Breast epithelium (tissue), 4 donors: Measurements from ENCODE around the gene ADGRG1. TPM values are rescaled to one million over a fixed set of nuclear protein-coding genes. Genes with fewer than 3 reads are reported as not detected.

Experiments used
- DNase-seq, 2 donors: peaks; one replicate each; pipeline ENCODE4 v3.0.0-alpha.2; 2019; ENCODE audit warnings: low spot score in 2 of 2
- H3K27ac ChIP-seq, 2 donors: fragments of 200-600 bp; sonication (generic) in 1 of 2; one replicate each; pipeline ENCODE4 v1.5.1; 2016 to 2019; ENCODE audit warnings: mild to moderate bottlenecking in 1 of 2
- H3K27me3 ChIP-seq, 2 donors: fragments of 200-600 bp; sonication (generic) in 1 of 2; one replicate each; pipeline versions ENCODE4 v1.5.1 to v1.6.0; 2017 to 2019; ENCODE audit warnings: control low read depth in 1 of 2, mild to moderate bottlenecking in 1 of 2
- H3K36me3 ChIP-seq: fragments of 200-600 bp; one replicate; pipeline ENCODE4 v1.5.1; 2019
- H3K4me1 ChIP-seq, 2 donors: fragments of 200-600 bp; sonication (generic); one replicate each; pipeline ENCODE4 v1.5.1; 2016 to 2019; ENCODE audit warnings: control low read depth in 1 of 2
- H3K4me3 ChIP-seq, 3 donors: fragments of 200-600 bp; sonication (generic); 1 replicate in 2 of 3; 2 replicates in 1 of 3; pipeline ENCODE4 v1.5.1; 2016 to 2019; ENCODE audit warnings: mild to moderate bottlenecking in 3 of 3, moderate library complexity in 2 of 3
- H3K9me3 ChIP-seq, 2 donors: fragments of 200-600 bp; sonication (generic) in 1 of 2; one replicate each; pipeline ENCODE4 v1.5.1; 2016 to 2019; ENCODE audit warnings: control low read depth in 1 of 2
- POLR2A ChIP-seq: fragments of 450-650 bp; IDR thresholded peaks from one replicate; pipeline ENCODE4 v1.6.1; 2016; ENCODE audit warnings: antibody characterized with exemption, mild to moderate bottlenecking, moderate library complexity
- POLR2AphosphoS5 ChIP-seq, 3 donors: sonication (generic); formaldehyde crosslinking; IDR thresholded peaks; one replicate each; pipeline ENCODE4 v1.6.1; 2017; ENCODE audit warnings: antibody characterized with exemption in 3 of 3
- intact Hi-C: fragments of 100-400 bp; cut with DNase I; formaldehyde crosslinking; loops from one replicate; pipeline ENCODE4 v1.15.1; 2023; ENCODE audit warnings: low total_unique reads
- total RNA-seq, 3 donors: library from RNA; depleted of rRNA; stranded (reverse); fragments of >200 nt; gene quantifications; one replicate each; pipeline ENCODE4 v1.1.0, GENCODE V29; 2016
- TF ChIP-seq, protein P1 (sequence below), 3 donors: fragments of 450-650 bp; IDR thresholded peaks; one replicate each; pipeline ENCODE4 v1.5.1; 2016 to 2017; ENCODE audit warnings: antibody characterized with exemption in 3 of 3, mild to moderate bottlenecking in 3 of 3, moderate library complexity in 3 of 3

The ADGRG1 gene
- total RNA-seq, 3 donors from 2014 or later: 9.4 to 54.1 (median 34.0) TPM

DNA sequence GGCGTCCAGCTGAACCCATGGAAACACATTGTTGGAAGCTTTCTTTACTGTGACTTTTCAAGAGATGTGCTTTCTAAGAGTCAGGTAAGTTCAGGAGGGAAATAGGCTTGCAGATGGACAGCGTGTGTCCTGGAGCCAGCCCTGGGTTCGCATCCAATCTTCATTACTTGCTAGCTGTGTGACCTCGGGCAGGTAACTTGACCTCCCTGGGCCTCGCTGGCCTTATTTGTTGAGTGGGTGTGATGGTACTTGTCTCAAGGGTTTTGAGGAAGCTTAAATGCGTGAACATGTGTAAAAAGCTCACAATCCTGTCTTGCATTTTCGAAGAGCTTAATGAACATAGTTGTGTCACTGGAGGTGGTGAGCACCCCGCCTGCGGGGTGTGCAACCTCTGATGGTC, 11.8 kb downstream of the ADGRG1 start:
- Histone ChIP-seq H3K36me3 (no peaks in the 10 kb centered on the region), H3K9me3 (no peaks in the 10 kb centered on the region), H3K27me3 (no peaks in the 10 kb centered on the region), H3K4me1 (peaks cover 0 to 32% of the 10 kb centered on the region in 2 donors), H3K27ac (peak overlapping the region; percentile 80 to 83), H3K4me3 (no peak overlapping the region)
- TF ChIP-seq, protein P1, sequence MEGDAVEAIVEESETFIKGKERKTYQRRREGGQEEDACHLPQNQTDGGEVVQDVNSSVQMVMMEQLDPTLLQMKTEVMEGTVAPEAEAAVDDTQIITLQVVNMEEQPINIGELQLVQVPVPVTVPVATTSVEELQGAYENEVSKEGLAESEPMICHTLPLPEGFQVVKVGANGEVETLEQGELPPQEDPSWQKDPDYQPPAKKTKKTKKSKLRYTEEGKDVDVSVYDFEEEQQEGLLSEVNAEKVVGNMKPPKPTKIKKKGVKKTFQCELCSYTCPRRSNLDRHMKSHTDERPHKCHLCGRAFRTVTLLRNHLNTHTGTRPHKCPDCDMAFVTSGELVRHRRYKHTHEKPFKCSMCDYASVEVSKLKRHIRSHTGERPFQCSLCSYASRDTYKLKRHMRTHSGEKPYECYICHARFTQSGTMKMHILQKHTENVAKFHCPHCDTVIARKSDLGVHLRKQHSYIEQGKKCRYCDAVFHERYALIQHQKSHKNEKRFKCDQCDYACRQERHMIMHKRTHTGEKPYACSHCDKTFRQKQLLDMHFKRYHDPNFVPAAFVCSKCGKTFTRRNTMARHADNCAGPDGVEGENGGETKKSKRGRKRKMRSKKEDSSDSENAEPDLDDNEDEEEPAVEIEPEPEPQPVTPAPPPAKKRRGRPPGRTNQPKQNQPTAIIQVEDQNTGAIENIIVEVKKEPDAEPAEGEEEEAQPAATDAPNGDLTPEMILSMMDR (IDR thresholded peaks at IDR 0.05): no peak
- TF ChIP-seq POLR2A (no peak), POLR2AphosphoS5 (IDR thresholded peaks at IDR 0.05) (no peak)
- intact Hi-C loops: no loop called here
- no peak for DNase-seq

DNA sequence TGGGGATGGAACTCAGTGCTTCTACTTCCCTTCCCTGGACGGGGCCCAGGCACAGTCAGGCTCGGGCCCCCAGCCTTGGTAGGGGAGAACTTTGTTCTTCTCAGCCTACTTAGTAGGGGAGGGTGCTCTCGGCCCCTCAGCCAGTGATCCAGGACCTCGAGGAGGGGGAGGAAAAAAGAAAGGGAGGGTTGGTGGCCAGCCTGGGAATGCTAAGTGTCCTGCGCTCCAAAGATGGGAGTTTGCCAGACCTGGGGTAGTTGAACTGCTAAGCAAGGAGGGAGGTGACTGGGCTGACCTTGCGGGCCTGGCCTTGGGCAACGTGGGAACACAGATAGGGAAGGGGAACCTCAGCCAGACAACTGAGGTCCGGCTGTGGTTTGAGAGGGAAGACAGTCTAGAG, 12.2 kb downstream of the ADGRG1 start:
- no peak for DNase-seq
- H3K4me3 ChIP-seq: no peak overlapping the region
- H3K27ac ChIP-seq: peak overlapping the region; percentile 80 to 83
- no peaks in the 10 kb centered on the region for H3K9me3 ChIP-seq
- H3K27me3 ChIP-seq: no peaks in the 10 kb centered on the region
- TF ChIP-seq, protein P1 (IDR thresholded peaks at IDR 0.05): no peak
- TF ChIP-seq POLR2AphosphoS5 (IDR thresholded peaks at IDR 0.05) (no peak), POLR2A (no peak)
- peaks cover 0 to 28% of the 10 kb centered on the region in 2 donors for H3K4me1 ChIP-seq
- intact Hi-C loops: no loop called here
- no peaks in the 10 kb centered on the region for H3K36me3 ChIP-seq

DNA sequence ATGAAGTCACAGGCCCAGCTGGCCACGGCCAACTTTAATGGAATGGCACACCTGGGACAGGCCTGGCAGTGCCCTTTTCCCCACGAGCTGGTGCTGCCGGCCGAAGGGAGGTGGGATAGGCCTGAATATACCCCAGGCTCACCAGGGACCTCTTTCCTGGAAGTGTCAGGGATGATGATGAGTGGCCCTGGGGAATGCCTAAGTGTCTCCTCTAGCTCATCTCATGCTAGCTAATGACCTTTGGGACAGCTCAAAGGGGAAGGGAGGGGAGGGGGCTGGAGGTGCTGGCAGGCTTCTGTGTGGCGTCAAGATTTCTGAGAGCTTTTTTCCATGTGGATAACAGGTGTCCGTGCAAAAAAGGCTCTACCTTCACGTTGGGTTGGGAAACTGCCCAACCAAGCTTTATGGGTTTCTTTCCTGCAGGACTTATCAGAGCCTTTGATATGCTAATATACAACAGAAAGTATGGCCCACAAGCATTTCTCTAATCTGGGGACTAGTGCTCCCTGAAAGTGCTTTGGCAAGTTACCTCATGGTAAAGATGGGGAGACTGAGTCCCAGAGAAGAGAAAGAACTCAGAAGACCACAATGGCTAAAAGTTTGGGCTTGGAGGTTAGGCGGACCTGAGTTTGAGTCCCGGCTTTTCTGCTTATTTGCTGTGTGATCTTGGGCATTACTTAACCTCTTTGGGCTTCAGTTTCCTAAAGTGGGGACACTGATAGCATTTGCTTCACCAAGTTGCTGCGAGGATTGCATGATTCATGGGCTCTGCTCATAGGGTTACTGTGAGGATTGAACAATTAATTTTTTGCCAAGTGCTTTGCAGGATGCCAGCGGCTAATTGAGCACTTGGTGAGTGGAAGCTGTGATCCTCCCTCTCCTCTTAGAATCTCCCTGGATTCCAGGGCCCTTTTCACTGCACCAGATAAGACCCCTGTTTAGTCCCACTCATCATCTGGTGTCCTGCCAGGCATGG, 14.0 kb downstream of the ADGRG1 start:
- intact Hi-C loops: no loop called here
- no peak for DNase-seq
- TF ChIP-seq, protein P1 (IDR thresholded peaks at IDR 0.05): no peak
- TF ChIP-seq POLR2A (no peak), POLR2AphosphoS5 (IDR thresholded peaks at IDR 0.05) (no peak)
- Histone ChIP-seq H3K27ac (peak overlapping the region; percentile 83 to 87), H3K36me3 (no peaks in the 10 kb centered on the region), H3K27me3 (no peaks in the 10 kb centered on the region), H3K4me1 (peaks cover 0 to 13% of the 10 kb centered on the region in 2 donors), H3K4me3 (no peak overlapping the region), H3K9me3 (no peaks in the 10 kb centered on the region)

DNA sequence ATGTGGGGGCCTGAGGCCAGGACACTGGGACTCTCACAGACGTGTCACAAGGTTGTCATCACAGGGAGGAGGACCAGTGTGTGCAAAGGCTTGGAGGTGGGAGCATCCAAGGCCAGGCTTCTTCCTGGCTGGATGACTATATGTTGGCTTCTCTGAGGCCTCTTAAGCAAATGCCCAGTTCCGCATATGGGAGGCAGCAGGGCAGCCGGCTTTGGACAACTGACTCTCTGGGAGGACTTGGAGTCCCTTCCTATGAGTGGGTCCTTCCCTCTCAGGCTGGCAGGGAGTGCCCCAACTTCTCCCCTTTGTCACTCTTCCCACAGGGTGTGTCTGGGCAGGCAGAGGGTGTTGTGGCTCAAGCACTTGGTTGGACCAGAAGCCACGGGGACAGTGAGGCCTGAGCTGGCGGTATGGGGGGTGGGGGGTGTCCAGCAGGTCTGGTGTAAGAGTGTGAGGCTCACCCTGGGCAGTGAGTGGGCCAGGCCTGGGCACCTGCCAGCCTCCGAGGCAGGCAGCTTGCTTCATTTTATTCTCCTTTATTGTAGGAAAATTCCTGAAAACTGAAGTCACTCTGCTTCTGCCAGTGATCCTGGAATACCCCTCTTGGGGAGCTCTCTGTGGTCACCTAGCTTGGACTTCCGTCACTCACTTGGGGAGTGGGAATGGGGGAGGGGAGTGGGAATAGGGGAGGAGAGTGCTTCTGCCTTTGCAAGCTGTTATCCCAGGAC, 14.9 kb downstream of the ADGRG1 start:
- Histone ChIP-seq H3K4me3 (no peak overlapping the region), H3K27me3 (no peaks in the 10 kb centered on the region), H3K9me3 (no peaks in the 10 kb centered on the region), H3K36me3 (no peaks in the 10 kb centered on the region), H3K4me1 (peaks cover 0 to 6% of the 10 kb centered on the region in 2 donors), H3K27ac (peak overlapping the region; percentile 69 to 87)
- intact Hi-C loops: no loop called here
- no peak for DNase-seq
- TF ChIP-seq POLR2AphosphoS5 (IDR thresholded peaks at IDR 0.05) (no peak), POLR2A (no peak)
- TF ChIP-seq, protein P1 (IDR thresholded peaks at IDR 0.05): no peak
